Measurements from ENCODE around the gene IVNS1ABP. TPM values are rescaled to one million over a fixed set of nuclear protein-coding genes. Genes with fewer than 3 reads are reported as not detected.
"Not testable (repeated sequence)": the region's sequence is repeated elsewhere in the genome, so short reads cannot be mapped to it uniquely, and the experiment has no call there.

IVNS1ABP gene
- total and polyA plus RNA-seq, 5 donors = 18.8 to 37.4 (median 36.9) TPM

- H3K27me3 ChIP-seq (ENCODE audit: control insufficient read depth, insufficient read depth); ATAC-seq; H3K9me3 ChIP-seq (ENCODE audit: control insufficient read depth, low read length); H3K27ac ChIP-seq (ENCODE audit: low read length); H3K4me1 ChIP-seq (ENCODE audit: control insufficient read depth, insufficient read depth, low read length); H3K4me3 ChIP-seq (ENCODE audit: low read length); DNase-seq; intact Hi-C loops (cut with DNase I): not testable (repeated sequence)
- 87% methylated on average over 14 of the region's 32 CpGs for WGBS
These were observed 59.7 kb downstream of the IVNS1ABP start for GRCh38 chr1:185257116-185257949.

GRCh38 chr1:185255595-185255994 lies 61.4 kb downstream of the IVNS1ABP start:
- DNase-seq; H3K9me3 ChIP-seq (ENCODE audit: control insufficient read depth, low read length); ATAC-seq; H3K27ac ChIP-seq (ENCODE audit: low read length); H3K27me3 ChIP-seq (ENCODE audit: control insufficient read depth, insufficient read depth); H3K4me1 ChIP-seq (ENCODE audit: control insufficient read depth, insufficient read depth, low read length); H3K4me3 ChIP-seq (ENCODE audit: low read length); intact Hi-C loops (cut with DNase I): not testable (repeated sequence)
- WGBS = 89% methylated on average over 5 of the region's 6 CpGs

GRCh38 chr1:185252404-185252803 lies 64.6 kb downstream of the IVNS1ABP start:
- DNase-seq; intact Hi-C loops (cut with DNase I): not testable (repeated sequence)
- WGBS = no CpG with 5 or more reads among the region's 1 CpG

GRCh38 chr1:185251928-185252327 lies 65.1 kb downstream of the IVNS1ABP start:
- H3K27ac ChIP-seq (ENCODE audit: low read length); H3K4me3 ChIP-seq (ENCODE audit: low read length); ATAC-seq; intact Hi-C loops (cut with DNase I); H3K27me3 ChIP-seq (ENCODE audit: control insufficient read depth, insufficient read depth); H3K9me3 ChIP-seq (ENCODE audit: control insufficient read depth, low read length); DNase-seq; H3K4me1 ChIP-seq (ENCODE audit: control insufficient read depth, insufficient read depth, low read length): not testable (repeated sequence)
- 100% methylated on average over 3 of the region's 4 CpGs for WGBS

More at GRCh38 chr1:185252404-185252803, 64.6 kb downstream of the IVNS1ABP start:
- H3K4me3 ChIP-seq (ENCODE audit: low read length); H3K9me3 ChIP-seq (ENCODE audit: control insufficient read depth, low read length); H3K27me3 ChIP-seq (ENCODE audit: control insufficient read depth, insufficient read depth); H3K27ac ChIP-seq (ENCODE audit: low read length); ATAC-seq; H3K4me1 ChIP-seq (ENCODE audit: control insufficient read depth, insufficient read depth, low read length): not testable (repeated sequence)

GRCh38 chr1:185250063-185250462 lies 67.0 kb downstream of the IVNS1ABP start:
- H3K27ac ChIP-seq (ENCODE audit: low read length) = no peak overlapping the region
- H3K9me3 ChIP-seq (ENCODE audit: control insufficient read depth, low read length) = no peaks in the 10 kb centered on the region
- DNase-seq (no peak), ATAC-seq (no peak)
- 91% methylated on average over 4 of the region's 4 CpGs for WGBS
- H3K27me3 ChIP-seq (ENCODE audit: control insufficient read depth, insufficient read depth) = no peaks in the 10 kb centered on the region
- H3K4me1 ChIP-seq (ENCODE audit: control insufficient read depth, insufficient read depth, low read length) = peaks cover 3% of the 10 kb centered on the region
- H3K4me3 ChIP-seq (ENCODE audit: low read length) = no peak overlapping the region
- intact Hi-C loops (cut with DNase I) = no loop called here

- DNase-seq (no peak), ATAC-seq (peak; percentile 56 to 87)
- Histone ChIP-seq H3K27me3 (ENCODE audit: control insufficient read depth, insufficient read depth) (no peaks in the 10 kb centered on the region), H3K4me3 (ENCODE audit: low read length) (no peak overlapping the region), H3K9me3 (ENCODE audit: control insufficient read depth, low read length) (no peaks in the 10 kb centered on the region), H3K4me1 (ENCODE audit: control insufficient read depth, insufficient read depth, low read length) (peaks cover 3% of the 10 kb centered on the region), H3K27ac (ENCODE audit: low read length) (no peak overlapping the region)
- WGBS = 43% methylated on average over 2 of the region's 2 CpGs
- intact Hi-C loops (cut with DNase I) = loop anchor here in 1 of 4 donors (10.0 kb wide), 1 partner anchor 425 kb away; no protein-coding TSS in a partner anchor
These were observed 67.5 kb downstream of the IVNS1ABP start for GRCh38 chr1:185249563-185249962.

Other genes starting within 250 kb of the IVNS1ABP start
- gene TRMT1L, start 160.3 kb downstream of the IVNS1ABP start, total RNA-seq = 10 to 100 TPM; 14.5 to 31.1 (median 20.8) TPM
- 12.2 TPM for gene TRMT1L, start 160.3 kb downstream of the IVNS1ABP start, polyA plus RNA-seq
- 1 to 10 TPM; 5.3 to 7.7 (median 6.6) TPM for gene SWT1, start 160.1 kb downstream of the IVNS1ABP start, total RNA-seq
- gene SWT1, start 160.1 kb downstream of the IVNS1ABP start, polyA plus RNA-seq = 1.9 TPM

Measured in right cardiac atrium (tissue), 5 donors.